H9 (cell line): ENCODE results near the gene EDA2R. TPM values are rescaled to one million over a fixed set of nuclear protein-coding genes. Genes with fewer than 3 reads are reported as not detected.

Source experiments
- DNase-seq: peaks from one replicate; pipeline ENCODE4 v3.0.0-alpha.2; 2017
- H2AFZ ChIP-seq: one replicate; pipeline ENCODE4 v1.6.1; 2013; ENCODE audit warnings: mild to moderate bottlenecking, low read length, control low read depth, moderate library complexity
- H2AK5ac ChIP-seq: 2 replicates; pipeline ENCODE4 v1.6.1; 2013; ENCODE audit warnings: low read length, control low read depth, mixed read lengths; ENCODE audit not compliant: insufficient read length
- H2BK120ac ChIP-seq: one replicate; pipeline ENCODE4 v1.6.1; 2013; ENCODE audit warnings: low read depth, mild to moderate bottlenecking, low read length, control low read depth, inconsistent platforms; ENCODE audit not compliant: poor library complexity, severe bottlenecking
- H2BK12ac ChIP-seq: 2 replicates; pipeline ENCODE4 v1.6.1; 2013; ENCODE audit warnings: low read length, control low read depth, mixed read lengths, low read depth; ENCODE audit not compliant: insufficient read length
- H2BK15ac ChIP-seq: 2 replicates; pipeline ENCODE4 v1.6.1; 2013; ENCODE audit warnings: low read depth, low read length, control low read depth
- H2BK20ac ChIP-seq: one replicate; pipeline ENCODE4 v1.6.1; 2013; ENCODE audit warnings: low read depth, mild to moderate bottlenecking, low read length, control low read depth, inconsistent platforms; ENCODE audit not compliant: poor library complexity, severe bottlenecking
- H2BK5ac ChIP-seq: 2 replicates; pipeline ENCODE4 v1.6.1; 2013; ENCODE audit warnings: low read length, control low read depth, mixed read lengths; ENCODE audit not compliant: insufficient read length
- H3K14ac ChIP-seq: 2 replicates; pipeline ENCODE4 v1.6.1; 2013; ENCODE audit warnings: low read length, control low read depth; ENCODE audit not compliant: insufficient read depth
- H3K18ac ChIP-seq: 2 replicates; pipeline ENCODE4 v1.6.1; 2013; ENCODE audit warnings: low read depth, mild to moderate bottlenecking, mixed read lengths, low read length, control low read depth; ENCODE audit not compliant: insufficient read length
- H3K23ac ChIP-seq: 2 replicates; pipeline ENCODE4 v1.6.1; 2013; ENCODE audit warnings: low read length, control low read depth, mixed read lengths, low read depth; ENCODE audit not compliant: insufficient read length
- H3K23me2 ChIP-seq: 2 replicates; pipeline ENCODE4 v1.6.1; 2013; ENCODE audit warnings: low read depth, mild to moderate bottlenecking, mixed read lengths, low read length, control low read depth; ENCODE audit not compliant: insufficient read length, poor library complexity, severe bottlenecking
- H3K27ac ChIP-seq: 2 replicates; pipeline ENCODE4 v1.5.1; 2013; ENCODE audit warnings: low read length, control low read depth, mixed read lengths, low read depth; ENCODE audit not compliant: insufficient read length
- H3K27me3 ChIP-seq: 2 replicates; pipeline ENCODE4 v1.6.1; 2013; ENCODE audit warnings: low read length, control low read depth, inconsistent platforms; ENCODE audit not compliant: insufficient read depth
- H3K4ac ChIP-seq: 2 replicates; pipeline ENCODE4 v1.6.1; 2013; ENCODE audit warnings: low read depth, mild to moderate bottlenecking, control low read depth, inconsistent platforms, low read length, moderate library complexity
- H3K4me1 ChIP-seq: 2 replicates; pipeline ENCODE4 v1.6.1; 2013; ENCODE audit warnings: low read length, control low read depth, inconsistent platforms; ENCODE audit not compliant: insufficient read depth
- H3K4me2 ChIP-seq: 2 replicates; pipeline ENCODE4 v1.6.1; 2013; ENCODE audit warnings: low read length, control low read depth, mixed read lengths; ENCODE audit not compliant: insufficient read length, insufficient read depth
- H3K56ac ChIP-seq: 2 replicates; pipeline ENCODE4 v1.6.1; 2013; ENCODE audit warnings: low read depth, mild to moderate bottlenecking, mixed read lengths, low read length, control low read depth; ENCODE audit not compliant: insufficient read length
- H3K79me1 ChIP-seq: 2 replicates; pipeline ENCODE4 v1.6.1; 2013; ENCODE audit warnings: low read depth, mild to moderate bottlenecking, moderate library complexity, low read length, control low read depth, inconsistent platforms; ENCODE audit not compliant: insufficient read depth, poor library complexity, severe bottlenecking
- H3K79me2 ChIP-seq: 2 replicates; pipeline ENCODE4 v1.6.1; 2013; ENCODE audit warnings: low read length, control low read depth, inconsistent platforms; ENCODE audit not compliant: insufficient read depth
- H3K9ac ChIP-seq: 2 replicates; pipeline ENCODE4 v1.6.1; 2013; ENCODE audit warnings: low read length, control low read depth, mixed read lengths; ENCODE audit not compliant: insufficient read length; ENCODE audit errors: extremely low read depth
- H3K9me3 ChIP-seq: one replicate; pipeline ENCODE4 v1.6.1; 2013; ENCODE audit warnings: low read depth, low read length, inconsistent platforms; ENCODE audit not compliant: control insufficient read depth
- H3T11ph ChIP-seq: one replicate; pipeline ENCODE4 v1.6.1; 2013; ENCODE audit warnings: mild to moderate bottlenecking, low read length, control low read depth, inconsistent platforms
- H4K20me1 ChIP-seq: one replicate; pipeline ENCODE4 v1.6.1; 2013; ENCODE audit not compliant: control insufficient read depth, insufficient read length, insufficient read depth
- H4K5ac ChIP-seq: 2 replicates; pipeline ENCODE4 v1.6.1; 2013; ENCODE audit warnings: low read depth, mild to moderate bottlenecking, mixed read lengths, low read length, control low read depth; ENCODE audit not compliant: insufficient read length
- H4K8ac ChIP-seq: replicated peaks from 2 replicates; pipeline ENCODE4 v1.6.1; 2013; ENCODE audit warnings: low read length, control low read depth, mixed read lengths, low read depth; ENCODE audit not compliant: insufficient read length
- H4K91ac ChIP-seq: 2 replicates; pipeline ENCODE4 v1.6.1; 2013; ENCODE audit warnings: low read depth, mild to moderate bottlenecking, moderate library complexity, mixed read lengths, low read length, control low read depth; ENCODE audit not compliant: insufficient read length
- H3K27ac Mint-ChIP-seq, 3 experiments: 2 replicates in 2 of 3; 3 replicates in 1 of 3; pipeline ENCODE4 v1.8.0; 2020 to 2021; ENCODE audit warnings: mixed read lengths in 3 of 3, mild to moderate bottlenecking in 1 of 3, moderate library complexity in 1 of 3
- H3K27me3 Mint-ChIP-seq: 2 replicates; pipeline ENCODE4 v1.8.0; 2021; ENCODE audit warnings: low read depth, mild to moderate bottlenecking, moderate library complexity, mixed read lengths
- H3K36me3 Mint-ChIP-seq, 3 experiments: 2 replicates in 2 of 3; 3 replicates in 1 of 3; pipeline ENCODE4 v1.8.0; 2020 to 2021; ENCODE audit warnings: low read depth in 3 of 3, mixed read lengths in 3 of 3; ENCODE audit not compliant: insufficient read depth in 1 of 3
- H3K4me1 Mint-ChIP-seq, 2 experiments: 2 replicates each; pipeline ENCODE4 v1.8.0; 2020; ENCODE audit warnings: mixed read lengths in 2 of 2
- H3K4me3 Mint-ChIP-seq, 2 experiments: 2 replicates in 1 of 2; 3 replicates in 1 of 2; pipeline ENCODE4 v1.8.0; 2020 to 2021; ENCODE audit warnings: mild to moderate bottlenecking in 2 of 2, mixed read lengths in 2 of 2, moderate library complexity in 1 of 2
- H3K9me3 Mint-ChIP-seq, 2 experiments: 2 replicates in 1 of 2; 3 replicates in 1 of 2; pipeline ENCODE4 v1.8.0; 2020; ENCODE audit warnings: mild to moderate bottlenecking in 2 of 2, mixed read lengths in 2 of 2, moderate library complexity in 1 of 2
- CTCF ChIP-seq: fragments of 200-600 bp; sonication (generic); conservative IDR thresholded peaks from 3 replicates; pipeline ENCODE4 v1.8.0; 2021; ENCODE audit warnings: antibody characterized with exemption, mild to moderate bottlenecking
- total RNA-seq: library from RNA; stranded (reverse); gene quantifications from 2 replicates; pipeline ENCODE4 v1.2.1, GENCODE V29; 2021

EDA2R gene
- total RNA-seq, 1 experiment from 2014 or later: 6.6 TPM

- H3K23ac ChIP-seq: no peak overlapping the region
- no peak overlapping the region for H2BK12ac ChIP-seq
- H2BK5ac ChIP-seq: no peak overlapping the region
- TF ChIP-seq CTCF: no peak
- H3K27me3 Mint-ChIP-seq: no peaks in the 10 kb centered on the region
- H2BK15ac ChIP-seq: no peak overlapping the region
- no peak overlapping the region for H3K9ac ChIP-seq
- no peak overlapping the region for H3K4me2 ChIP-seq
- H3T11ph ChIP-seq: no peak overlapping the region
- no peak overlapping the region for H3K27ac ChIP-seq
- no peaks in the 10 kb centered on the region for H3K79me2 ChIP-seq
- no peak overlapping the region for H3K4ac ChIP-seq
- peaks cover 0 to 39% (median 2%) of the 10 kb centered on the region in 3 experiments; a peak in 6 of 7 replicates for H3K36me3 Mint-ChIP-seq
- no peaks in the 10 kb centered on the region for H3K4me1 ChIP-seq
- H3K18ac ChIP-seq: no peak overlapping the region
- peaks cover 87% of the 10 kb centered on the region in 2 experiments for H3K9me3 Mint-ChIP-seq
- no peaks in the 10 kb centered on the region for H3K4me1 Mint-ChIP-seq
- no peaks in the 10 kb centered on the region for H4K20me1 ChIP-seq
- H3K27me3 ChIP-seq: no peaks in the 10 kb centered on the region
- H3K27ac Mint-ChIP-seq: no peak overlapping the region
- no peak overlapping the region for H4K8ac ChIP-seq
- H2BK120ac ChIP-seq: no peak overlapping the region
- no peak overlapping the region for H4K5ac ChIP-seq
- H3K4me3 Mint-ChIP-seq: no peak overlapping the region
- no peak overlapping the region for H4K91ac ChIP-seq
- H3K14ac ChIP-seq: no peak overlapping the region
- no peak overlapping the region for H2AK5ac ChIP-seq
- no peak overlapping the region for H2BK20ac ChIP-seq
- H3K56ac ChIP-seq: no peak overlapping the region
- peaks cover 6% of the 10 kb centered on the region for H3K9me3 ChIP-seq
- no peaks in the 10 kb centered on the region for H3K23me2 ChIP-seq
- no peak overlapping the region for H2AFZ ChIP-seq
- no peak for DNase-seq
- no peaks in the 10 kb centered on the region for H3K79me1 ChIP-seq
Measured at GRCh38 chrX:66553973-66554372, 84.9 kb downstream of the EDA2R start.
